ENCODE data around the gene HIF1AN. TPM values are rescaled to one million over a fixed set of nuclear protein-coding genes. Genes with fewer than 3 reads are reported as not detected.

Gene HIF1AN
- total RNA-seq, 2 experiments from 2014 or later = 54.9 to 59.3 TPM

DNA sequence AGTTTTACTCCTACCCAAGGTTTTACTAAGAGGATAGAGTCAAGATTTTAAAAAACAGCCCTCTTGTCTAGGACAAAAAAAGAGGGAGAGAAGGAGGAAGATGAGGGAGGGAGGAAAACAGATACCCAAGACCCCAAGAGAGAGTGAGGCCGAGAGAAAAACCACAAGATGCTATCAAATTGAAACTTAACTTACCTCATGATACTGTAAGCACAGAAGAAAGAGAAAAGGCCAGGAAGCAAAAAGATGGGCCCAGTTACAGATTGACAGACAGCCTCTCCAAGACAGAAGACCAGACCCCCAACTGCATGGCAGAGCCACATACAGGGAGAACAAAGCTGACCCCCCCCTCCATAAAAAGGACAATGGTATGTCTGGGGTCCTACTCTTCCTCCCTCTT lies 27.5 kb upstream of the HIF1AN start:
- Mint-ChIP-seq H3K27ac (peak overlapping the region; percentile 93), H3K27me3 (no peaks in the 10 kb centered on the region), H3K9me3 (no peaks in the 10 kb centered on the region), H3K4me3 (peak overlapping the region; percentile 78), H3K4me1 (peaks cover 97% of the 10 kb centered on the region), H3K36me3 (ENCODE audit: low read depth) (peaks cover 62% of the 10 kb centered on the region)
- DNase-seq = no peak
- ChIA-PET POLR2A (interaction anchor here (1.0 to 1.5 kb wide), 4 partner anchors 10 to 167 kb away, joined by 3 to 10 read pairs (median 5); partner anchors contain the start of gene HIF1AN), CTCF (interaction anchor here (0.9 to 12.7 kb wide), 19 partner anchors 8 to 181 kb away, joined by 3 to 170 read pairs (median 7); partner anchors contain the start of genes HIF1AN, NDUFB8, SCD and SEC31B)

DNA sequence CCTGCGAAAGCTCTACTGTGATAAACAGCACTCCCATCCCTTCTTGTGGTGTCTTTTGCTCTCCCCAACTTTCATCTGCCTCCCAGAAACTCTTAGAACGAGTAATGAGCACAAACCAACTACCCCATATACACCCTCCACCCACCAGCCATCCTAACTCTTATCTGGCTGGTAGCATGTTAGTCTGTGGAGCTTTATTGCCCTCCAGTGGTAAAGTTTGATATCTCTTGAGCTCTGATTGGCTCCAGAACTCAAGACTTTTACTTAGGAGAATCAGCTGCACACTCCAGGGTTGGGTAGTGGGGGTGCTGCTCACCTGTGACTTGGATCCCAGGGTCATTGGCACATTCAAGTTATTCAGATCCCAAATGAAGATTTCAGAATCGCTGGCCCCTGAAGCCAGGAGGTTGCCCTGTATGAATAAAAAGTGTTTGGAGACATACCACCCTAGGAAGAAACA lies 27.0 kb upstream of the HIF1AN start:
- H3K9me3 Mint-ChIP-seq = no peaks in the 10 kb centered on the region
- ChIA-PET CTCF (interaction anchor here (0.6 to 12.7 kb wide), 27 partner anchors 9 to 283 kb away, joined by 3 to 170 read pairs (median 4); partner anchors contain the start of genes HIF1AN, NDUFB8, SCD and SEC31B), POLR2A (interaction anchor here (0.6 to 1.5 kb wide), 8 partner anchors 10 to 388 kb away, joined by 3 to 10 read pairs (median 4); partner anchors contain the start of gene HIF1AN)
- H3K27ac Mint-ChIP-seq = peak overlapping the region; percentile 93
- peaks cover 63% of the 10 kb centered on the region for H3K36me3 Mint-ChIP-seq (ENCODE audit: low read depth)
- peak overlapping the region; percentile 78 for H3K4me3 Mint-ChIP-seq
- H3K27me3 Mint-ChIP-seq = no peaks in the 10 kb centered on the region
- DNase-seq = peak; percentile 82
- peaks cover 95% of the 10 kb centered on the region for H3K4me1 Mint-ChIP-seq

GRCh38 chr10:100509241-100509840 lies 26.4 kb upstream of the HIF1AN start:
- peaks cover 93% of the 10 kb centered on the region for H3K4me1 Mint-ChIP-seq
- peak; percentile 83 for DNase-seq
- peak overlapping the region; percentile 78 for H3K4me3 Mint-ChIP-seq
- no peaks in the 10 kb centered on the region for H3K9me3 Mint-ChIP-seq
- H3K27ac Mint-ChIP-seq = peak overlapping the region; percentile 93
- CTCF ChIA-PET = interaction anchor here (0.6 to 12.7 kb wide), 26 partner anchors 9 to 283 kb away, joined by 3 to 170 read pairs (median 4); partner anchors contain the start of genes HIF1AN, NDUFB8, SCD and SEC31B
- POLR2A ChIA-PET = interaction anchor here (0.6 to 1.5 kb wide), 8 partner anchors 9 to 388 kb away, joined by 3 to 10 read pairs (median 4); partner anchors contain the start of gene HIF1AN
- H3K36me3 Mint-ChIP-seq (ENCODE audit: low read depth) = peaks cover 60% of the 10 kb centered on the region
- no peaks in the 10 kb centered on the region for H3K27me3 Mint-ChIP-seq

GRCh38 chr10:100510533-100511308 lies 25.0 kb upstream of the HIF1AN start:
- ChIA-PET CTCF (interaction anchor here (0.6 to 12.7 kb wide), 9 partner anchors 12 to 166 kb away, joined by 3 to 170 read pairs (median 5); partner anchors contain the start of genes HIF1AN, NDUFB8 and SEC31B), POLR2A (interaction anchor here (0.6 to 1.3 kb wide), 2 partner anchors 14 to 33 kb away, joined by 3 to 5 read pairs; no protein-coding TSS in a partner anchor)
- H3K27me3 Mint-ChIP-seq = no peaks in the 10 kb centered on the region
- H3K4me1 Mint-ChIP-seq = peaks cover 84% of the 10 kb centered on the region
- H3K9me3 Mint-ChIP-seq = no peaks in the 10 kb centered on the region
- H3K36me3 Mint-ChIP-seq (ENCODE audit: low read depth) = peaks cover 54% of the 10 kb centered on the region
- DNase-seq = peak; percentile 89
- H3K4me3 Mint-ChIP-seq = peak overlapping the region; percentile 49
- H3K27ac Mint-ChIP-seq = peak overlapping the region; percentile 93

- POLR2A ChIA-PET = no interaction called here
- Mint-ChIP-seq H3K9me3 (no peaks in the 10 kb centered on the region), H3K36me3 (ENCODE audit: low read depth) (peaks cover 50% of the 10 kb centered on the region), H3K4me1 (peaks cover 73% of the 10 kb centered on the region), H3K27me3 (no peaks in the 10 kb centered on the region), H3K4me3 (no peak overlapping the region), H3K27ac (peak overlapping the region; percentile 21)
- no peak for DNase-seq
- CTCF ChIA-PET = interaction anchor here (0.8 to 12.7 kb wide), 5 partner anchors 9 to 432 kb away, joined by 3 to 170 read pairs (median 48); partner anchors contain the start of genes HIF1AN, NDUFB8 and SEC31B
Observed at GRCh38 chr10:100515612-100516011, 20.1 kb upstream of the HIF1AN start.

DNA sequence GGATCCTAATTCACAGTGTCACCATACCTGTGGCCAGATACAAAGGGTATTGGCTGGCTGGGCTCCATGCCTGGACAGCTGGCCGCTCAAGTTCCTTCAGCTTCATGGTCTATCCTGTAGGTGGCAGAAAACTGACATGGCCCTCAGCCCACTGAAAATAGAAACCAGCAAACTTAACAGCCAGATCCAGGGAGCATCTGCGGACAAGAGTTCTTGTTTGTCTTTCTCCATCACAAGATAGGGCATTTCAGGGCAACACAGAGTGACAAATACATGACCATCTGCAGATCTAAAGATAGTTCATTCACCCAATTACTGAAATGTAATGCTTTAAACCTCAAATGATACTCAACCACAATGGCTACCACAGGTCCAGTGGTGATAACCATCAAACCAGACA lies 18.9 kb upstream of the HIF1AN start:
- ChIA-PET CTCF (interaction anchor here (1.2 to 12.7 kb wide), 6 partner anchors 8 to 84 kb away, joined by 4 to 170 read pairs (median 20); partner anchors contain the start of genes HIF1AN, NDUFB8 and SEC31B), POLR2A (no interaction called here)
- Mint-ChIP-seq H3K36me3 (ENCODE audit: low read depth) (peaks cover 49% of the 10 kb centered on the region), H3K4me3 (no peak overlapping the region), H3K4me1 (peaks cover 66% of the 10 kb centered on the region), H3K27me3 (no peaks in the 10 kb centered on the region), H3K9me3 (no peaks in the 10 kb centered on the region), H3K27ac (no peak overlapping the region)
- DNase-seq = no peak

DNA sequence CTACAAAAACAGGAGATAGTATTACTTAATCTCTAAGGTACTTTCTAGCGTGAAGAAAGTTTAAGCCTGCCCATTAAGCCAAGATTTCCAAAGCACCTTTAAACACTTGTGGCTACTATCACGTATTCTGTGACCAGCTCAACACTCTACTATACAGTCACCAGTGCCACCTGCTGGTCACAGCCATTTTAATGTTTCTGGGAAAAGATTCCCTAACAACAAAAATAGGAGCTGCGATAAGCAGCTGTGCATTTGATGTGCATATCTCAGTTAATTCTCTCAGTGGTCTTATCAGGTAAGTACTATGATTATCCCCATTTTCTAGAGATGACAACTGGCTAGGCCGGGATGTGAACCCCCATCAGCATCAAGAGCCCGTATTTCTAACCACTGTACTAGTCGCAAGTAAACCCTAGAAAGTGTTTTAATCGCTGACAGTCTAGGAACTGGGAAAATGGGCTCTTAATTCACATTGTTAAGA lies 16.9 kb upstream of the HIF1AN start:
- no peaks in the 10 kb centered on the region for H3K9me3 Mint-ChIP-seq
- H3K27me3 Mint-ChIP-seq = no peaks in the 10 kb centered on the region
- CTCF ChIA-PET = interaction anchor here (0.6 to 14.5 kb wide), 19 partner anchors 6 to 191 kb away, joined by 3 to 170 read pairs (median 6); partner anchors contain the start of genes HIF1AN, NDUFB8 and SEC31B
- POLR2A ChIA-PET = interaction anchor here (1.4 kb wide), 2 partner anchors 10 to 36 kb away, joined by 5 to 6 read pairs; no protein-coding TSS in a partner anchor
- peak overlapping the region; percentile 58 for H3K27ac Mint-ChIP-seq
- peaks cover 39% of the 10 kb centered on the region for H3K36me3 Mint-ChIP-seq (ENCODE audit: low read depth)
- H3K4me3 Mint-ChIP-seq = no peak overlapping the region
- DNase-seq = peak; percentile 75
- peaks cover 53% of the 10 kb centered on the region for H3K4me1 Mint-ChIP-seq

- H3K4me1 Mint-ChIP-seq = peaks cover 47% of the 10 kb centered on the region
Observed at GRCh38 chr10:100519311-100520051, 16.3 kb upstream of the HIF1AN start, which contains the start of gene SEC31B. SEC31B (minus strand) TSS chr10:100519861; CDS start chr10:100516952, 2,909 bp downstream.

DNA sequence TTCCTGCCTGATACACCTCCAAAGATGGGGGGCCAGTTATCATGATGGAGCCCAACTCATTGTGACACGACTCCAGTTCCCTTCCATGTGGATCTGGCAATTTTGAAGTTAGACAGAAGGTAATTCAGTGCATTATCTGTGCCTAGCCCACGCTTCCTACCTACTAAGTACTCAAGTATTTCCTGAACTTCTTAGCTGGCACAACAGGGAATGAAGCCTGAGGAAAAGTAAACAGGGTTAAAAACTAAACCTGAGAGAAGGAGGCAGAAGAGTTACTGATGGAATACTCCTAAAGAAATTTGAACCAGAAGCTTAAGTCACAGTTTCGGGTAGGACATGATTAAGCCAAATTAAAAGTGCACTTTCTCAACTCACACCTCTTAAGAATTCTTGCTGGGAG lies 14.9 kb upstream of the HIF1AN start:
- H3K27ac Mint-ChIP-seq = no peak overlapping the region
- H3K9me3 Mint-ChIP-seq = no peaks in the 10 kb centered on the region
- DNase-seq = no peak
- no peaks in the 10 kb centered on the region for H3K27me3 Mint-ChIP-seq
- ChIA-PET POLR2A (no interaction called here), CTCF (interaction anchor here (1.4 to 14.5 kb wide), 2 partner anchors 8 to 193 kb away, joined by 6 to 170 read pairs; no protein-coding TSS in a partner anchor)
- H3K4me1 Mint-ChIP-seq = peaks cover 48% of the 10 kb centered on the region
- H3K4me3 Mint-ChIP-seq = no peak overlapping the region
- H3K36me3 Mint-ChIP-seq (ENCODE audit: low read depth) = peaks cover 47% of the 10 kb centered on the region

More at GRCh38 chr10:100519311-100520051, 16.3 kb upstream of the HIF1AN start, which contains the start of gene SEC31B:
- CTCF ChIA-PET = interaction anchor here (0.6 to 14.5 kb wide), 18 partner anchors 6 to 192 kb away, joined by 3 to 170 read pairs (median 8); partner anchors contain the start of genes HIF1AN, NDUFB8 and SEC31B
- DNase-seq = no peak
- no peak within 1 kb of the TSS for H3K4me3 Mint-ChIP-seq
- no peaks in the 10 kb centered on the region for H3K27me3 Mint-ChIP-seq
- H3K9me3 Mint-ChIP-seq = no peaks in the 10 kb centered on the region
- H3K27ac Mint-ChIP-seq = peak within 1 kb of the TSS; percentile 58
- POLR2A ChIA-PET = interaction anchor here (1.4 kb wide), 2 partner anchors 11 to 37 kb away, joined by 5 to 6 read pairs; no protein-coding TSS in a partner anchor
- H3K36me3 Mint-ChIP-seq (ENCODE audit: low read depth) = peaks cover 39% of the 10 kb centered on the region

DNA sequence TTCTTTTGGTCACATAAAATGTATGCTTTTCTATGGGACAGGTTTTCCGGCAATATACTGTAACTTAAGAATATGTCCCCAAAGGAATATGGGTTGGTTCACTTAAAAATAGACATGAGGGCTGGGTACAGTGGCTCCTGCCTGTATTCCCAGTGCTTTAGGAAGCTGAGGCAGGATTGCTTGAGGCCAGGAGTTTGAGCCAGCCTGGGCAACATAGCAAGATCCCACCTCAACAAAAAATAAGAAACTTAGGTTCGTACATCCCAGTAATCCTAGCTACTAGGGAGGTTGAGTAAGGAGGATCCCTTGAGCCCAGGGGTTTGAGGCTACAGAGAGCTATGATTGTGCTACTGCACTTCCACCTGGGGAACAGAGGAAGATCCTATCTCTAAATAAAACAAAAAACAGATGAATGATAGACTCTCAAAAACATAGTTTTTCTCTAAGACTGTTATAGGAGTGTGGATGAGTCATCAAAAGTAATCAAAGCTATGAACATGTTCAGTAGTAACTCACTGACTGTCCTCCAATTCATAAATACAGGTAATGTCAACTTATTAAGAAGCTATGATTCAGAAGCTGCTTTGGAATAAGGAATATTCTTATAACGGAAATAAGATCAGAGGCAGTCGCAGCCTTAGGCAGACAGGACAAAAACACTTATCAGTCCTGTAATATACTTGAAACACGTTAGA lies 13.5 kb upstream of the HIF1AN start:
- DNase-seq = no peak
- Mint-ChIP-seq H3K9me3 (no peaks in the 10 kb centered on the region), H3K4me3 (no peak overlapping the region), H3K4me1 (peaks cover 48% of the 10 kb centered on the region), H3K27ac (no peak overlapping the region), H3K36me3 (ENCODE audit: low read depth) (peaks cover 49% of the 10 kb centered on the region), H3K27me3 (no peaks in the 10 kb centered on the region)
- CTCF ChIA-PET = interaction anchor here (0.6 to 14.5 kb wide), 8 partner anchors 9 to 194 kb away, joined by 3 to 170 read pairs (median 4); partner anchors contain the start of gene HIF1AN
- POLR2A ChIA-PET = interaction anchor here (0.5 to 0.8 kb wide), 2 partner anchors 13 to 225 kb away, joined by 3 read pairs; no protein-coding TSS in a partner anchor

- no peak for DNase-seq
- no peak overlapping the region for H3K4me3 Mint-ChIP-seq
- peaks cover 47% of the 10 kb centered on the region for H3K4me1 Mint-ChIP-seq
- no peak overlapping the region for H3K27ac Mint-ChIP-seq
- no peaks in the 10 kb centered on the region for H3K9me3 Mint-ChIP-seq
- peaks cover 45% of the 10 kb centered on the region for H3K36me3 Mint-ChIP-seq (ENCODE audit: low read depth)
- CTCF ChIA-PET = interaction anchor here (0.6 to 14.5 kb wide), 8 partner anchors 9 to 1533 kb away, joined by 3 to 170 read pairs (median 3); partner anchors contain the start of genes ARMH3 and HIF1AN
- POLR2A ChIA-PET = interaction anchor here (0.5 to 0.8 kb wide), 2 partner anchors 14 to 226 kb away, joined by 3 read pairs; no protein-coding TSS in a partner anchor
- H3K27me3 Mint-ChIP-seq = no peaks in the 10 kb centered on the region
Observed at GRCh38 chr10:100522945-100523344, 12.8 kb upstream of the HIF1AN start.

Data from activated CD4-positive, alpha-beta T cell treated with anti-CD3 and anti-CD28 coated beads, Interleukin-2, amount 10 ng/mL, durations not matched to agents 7 days and 5 days (primary cell).